Measurements from ENCODE around the gene CHPF2. TPM values are rescaled to one million over a fixed set of nuclear protein-coding genes. Genes with fewer than 3 reads are reported as not detected.

Gene CHPF2
- total RNA-seq, 1 experiment from 2014 or later = 19.5 TPM

- ATAC-seq (no peak), DNase-seq (ENCODE audit: low read depth, low spot score) (no peak)
- intact Hi-C loops (cut with micrococcal nuclease) = no loop called here
- BruUV-seq (replicated peaks) = no TSS peak
- ChIA-PET POLR2A (no interaction called here), CTCF (no interaction called here), RAD21 (ENCODE audit: low non-redundant PET in 1 of 2, low total read pairs in 2 of 2, uncharacterized antibody in 2 of 2, unreplicated experiment in 2 of 2) (no interaction called here)
- TF ChIP-seq JUND (IDR thresholded peaks at IDR 0.05) = no peak
- no peak for TF ChIP-seq EGR1 (IDR thresholded peaks at IDR 0.05; ENCODE audit: low read depth)
- no peak for TF ChIP-seq CTCF (IDR thresholded peaks at IDR 0.05 in 2 of 3, conservative IDR thresholded peaks at IDR 0.05 in 1 of 3; ENCODE audit: borderline replicate concordance in 1 of 3, insufficient read depth in 1 of 3, low read depth in 2 of 3, low read length in 2 of 3)
- Histone ChIP-seq H2AFZ (ENCODE audit: low read depth, low read length, poor library complexity, severe bottlenecking) (no peak overlapping the region), H3K36me3 (ENCODE audit: control insufficient read depth in 1 of 2, insufficient read depth in 2 of 2, low read length in 2 of 2) (no peaks in the 10 kb centered on the region), H3K4me3 (replicated peaks in 1 of 2; ENCODE audit: low read depth in 1 of 2, low read length in 2 of 2) (no peak overlapping the region), H3K4me1 (ENCODE audit: control insufficient read depth in 1 of 2, insufficient read depth in 2 of 2, low read length in 2 of 2) (peaks cover 12 to 17% of the 10 kb centered on the region in 2 experiments; a peak in 3 of 4 replicates), H3K79me2 (ENCODE audit: insufficient read depth, low read length) (no peaks in the 10 kb centered on the region), H4K20me1 (ENCODE audit: insufficient read depth) (no peaks in the 10 kb centered on the region), H3K9ac (ENCODE audit: low read length) (no peak overlapping the region), H3K9me3 (ENCODE audit: control insufficient read depth in 1 of 2, insufficient read depth in 1 of 2, low read depth in 1 of 2, low read length in 2 of 2) (no peaks in the 10 kb centered on the region), H3K4me2 (ENCODE audit: low read length) (no peak overlapping the region), H3K27me3 (ENCODE audit: insufficient read depth, low read length) (no peaks in the 10 kb centered on the region), H3K27ac (ENCODE audit: low read depth, low read length) (no peak overlapping the region), H3K9me2 (ENCODE audit: insufficient read depth) (no peaks in the 10 kb centered on the region)
These were observed 42.1 kb downstream of the CHPF2 start for GRCh38 chr7:151274396-151274795.

- no TSS peak for BruUV-seq (replicated peaks)
- Histone ChIP-seq H3K4me3 (replicated peaks in 1 of 2; ENCODE audit: low read depth in 1 of 2, low read length in 2 of 2) (peak overlapping the region in 1 of 2 experiments; percentile 57; a peak in 1 of 4 replicates), H3K9ac (ENCODE audit: low read length) (no peak overlapping the region), H3K36me3 (ENCODE audit: control insufficient read depth in 1 of 2, insufficient read depth in 2 of 2, low read length in 2 of 2) (no peaks in the 10 kb centered on the region), H3K9me3 (ENCODE audit: control insufficient read depth in 1 of 2, insufficient read depth in 1 of 2, low read depth in 1 of 2, low read length in 2 of 2) (no peaks in the 10 kb centered on the region), H3K9me2 (ENCODE audit: insufficient read depth) (no peaks in the 10 kb centered on the region), H4K20me1 (ENCODE audit: insufficient read depth) (no peaks in the 10 kb centered on the region), H3K27me3 (ENCODE audit: insufficient read depth, low read length) (no peaks in the 10 kb centered on the region), H2AFZ (ENCODE audit: low read depth, low read length, poor library complexity, severe bottlenecking) (no peak overlapping the region), H3K4me2 (ENCODE audit: low read length) (peak overlapping the region; percentile 83), H3K4me1 (ENCODE audit: control insufficient read depth in 1 of 2, insufficient read depth in 2 of 2, low read length in 2 of 2) (peaks cover 12 to 17% of the 10 kb centered on the region in 2 experiments; a peak in 3 of 4 replicates), H3K79me2 (ENCODE audit: insufficient read depth, low read length) (no peaks in the 10 kb centered on the region), H3K27ac (ENCODE audit: low read depth, low read length) (no peak overlapping the region)
- RAD21 ChIA-PET (ENCODE audit: low non-redundant PET in 1 of 2, low total read pairs in 2 of 2, uncharacterized antibody in 2 of 2, unreplicated experiment in 2 of 2) = no interaction called here
- POLR2A ChIA-PET = no interaction called here
- CTCF ChIA-PET = no interaction called here
- ATAC-seq (no peak), DNase-seq (ENCODE audit: low read depth, low spot score) (no peak)
- no peak for TF ChIP-seq POLR2AphosphoS5 (IDR thresholded peaks at IDR 0.05; ENCODE audit: low read depth, low read length)
- no peak for TF ChIP-seq ZBTB33 (IDR thresholded peaks at IDR 0.05; ENCODE audit: extremely low read depth, insufficient replicate concordance, low read length)
- TF ChIP-seq EZH2 (IDR thresholded peaks at IDR 0.05) = no peak
- TF ChIP-seq REST (IDR thresholded peaks at IDR 0.05; ENCODE audit: low read depth) = no peak
- intact Hi-C loops (cut with micrococcal nuclease) = no loop called here
These were observed 42.9 kb downstream of the CHPF2 start for GRCh38 chr7:151274936-151275812.

Measured in HCT116 (cell line).